CD14-positive monocyte (primary cell): ENCODE measurements around the gene SUSD1. TPM values are rescaled to one million over a fixed set of nuclear protein-coding genes. Genes with fewer than 3 reads are reported as not detected.

Experiments
- DNase-seq, 3 donors: peaks; one replicate each; pipeline ENCODE4 v3.0.0-alpha.2; 2011 to 2022
- H2AFZ ChIP-seq: 2 replicates; pipeline ENCODE4 v1.6.0; 2012; ENCODE audit warnings: mild to moderate bottlenecking, low read depth, low read length, inconsistent platforms; ENCODE audit not compliant: insufficient read depth, poor library complexity, severe bottlenecking
- H3K27ac ChIP-seq, 2 donors: 1 replicate in 1 of 2; 2 replicates in 1 of 2; pipeline ENCODE4 v1.5.1; 2012 to 2013; ENCODE audit warnings: low read length in 2 of 2, control low read depth in 1 of 2, inconsistent platforms in 1 of 2, low read depth in 1 of 2, mild to moderate bottlenecking in 1 of 2
- H3K27me3 ChIP-seq, 2 donors: one replicate each; pipeline versions ENCODE4 v1.6.0 to v1.6.1; 2011 to 2013; ENCODE audit warnings: low read length in 2 of 2; ENCODE audit not compliant: control insufficient read depth in 2 of 2, insufficient read depth in 2 of 2
- H3K36me3 ChIP-seq, 2 donors: replicated peaks in 1 of 2; 1 replicate in 1 of 2; 2 replicates in 1 of 2; pipeline versions ENCODE4 v1.5.1 to v1.6.1; 2012 to 2013; ENCODE audit warnings: low read length in 2 of 2, control low read depth in 1 of 2, inconsistent platforms in 1 of 2, mild to moderate bottlenecking in 1 of 2; ENCODE audit not compliant: insufficient read depth in 2 of 2, control insufficient read depth in 1 of 2
- H3K4me1 ChIP-seq, 2 donors: 1 replicate in 1 of 2; 2 replicates in 1 of 2; pipeline versions ENCODE4 v1.5.1 to v1.6.1; 2012 to 2013; ENCODE audit warnings: low read length in 2 of 2, control low read depth in 1 of 2, inconsistent platforms in 1 of 2, mild to moderate bottlenecking in 1 of 2, moderate library complexity in 1 of 2; ENCODE audit not compliant: insufficient read depth in 2 of 2, control insufficient read depth in 1 of 2
- H3K4me2 ChIP-seq: replicated peaks from 2 replicates; pipeline ENCODE3; 2012; ENCODE audit warnings: low read length, moderate library complexity, mild to moderate bottlenecking; ENCODE audit not compliant: poor library complexity, severe bottlenecking; ENCODE audit errors: extremely low read depth
- H3K4me3 ChIP-seq, 3 experiments: fragments of 200-600 bp in 1 of 3; sonication (generic) in 1 of 3; replicated peaks in 1 of 3; 1 replicate in 2 of 3; 2 replicates in 1 of 3; pipeline ENCODE4 v1.5.1; 2011 to 2013; ENCODE audit warnings: low read length in 3 of 3, mild to moderate bottlenecking in 3 of 3, control low read depth in 2 of 3, low read depth in 2 of 3, inconsistent platforms in 1 of 3, moderate library complexity in 1 of 3
- H3K79me2 ChIP-seq: 2 replicates; pipeline ENCODE4 v1.6.0; 2012; ENCODE audit warnings: mild to moderate bottlenecking, control low read depth, inconsistent platforms, low read length, moderate library complexity; ENCODE audit not compliant: insufficient read depth
- H3K9ac ChIP-seq: 2 replicates; pipeline ENCODE4 v1.6.0; 2017; ENCODE audit warnings: low read length, mild to moderate bottlenecking; ENCODE audit not compliant: insufficient read depth, poor library complexity, severe bottlenecking
- H3K9me3 ChIP-seq, 2 donors: replicated peaks in 1 of 2; 1 replicate in 1 of 2; 2 replicates in 1 of 2; pipeline versions ENCODE4 v1.5.1 to v1.6.1; 2012 to 2013; ENCODE audit warnings: low read length in 2 of 2, control low read depth in 1 of 2; ENCODE audit not compliant: control insufficient read depth in 1 of 2, insufficient read depth in 1 of 2
- H4K20me1 ChIP-seq: 2 replicates; pipeline ENCODE4 v1.6.0; 2012; ENCODE audit warnings: mild to moderate bottlenecking, low read length, control low read depth, moderate library complexity; ENCODE audit not compliant: insufficient read depth
- H3K27ac Mint-ChIP-seq, 7 donors: one replicate each; pipeline ENCODE4 v1.8.0; 2020; ENCODE audit warnings: mild to moderate bottlenecking in 7 of 7, mixed read lengths in 7 of 7, moderate library complexity in 6 of 7, inconsistent platforms in 2 of 7
- H3K27me3 Mint-ChIP-seq, 3 donors: one replicate each; pipeline ENCODE4 v1.8.0; 2021 to 2022; ENCODE audit warnings: low read depth in 3 of 3, mild to moderate bottlenecking in 3 of 3, mixed read lengths in 3 of 3, moderate library complexity in 3 of 3, inconsistent platforms in 1 of 3
- H3K36me3 Mint-ChIP-seq, 2 donors: one replicate each; pipeline ENCODE4 v1.8.0; 2020; ENCODE audit warnings: mixed read lengths in 2 of 2, inconsistent platforms in 1 of 2, mild to moderate bottlenecking in 1 of 2
- H3K4me1 Mint-ChIP-seq: one replicate; pipeline ENCODE4 v1.8.0; 2020; ENCODE audit warnings: mild to moderate bottlenecking, mixed read lengths
- H3K4me3 Mint-ChIP-seq, 2 donors: one replicate each; pipeline ENCODE4 v1.8.0; 2020; ENCODE audit warnings: mild to moderate bottlenecking in 2 of 2, mixed read lengths in 2 of 2, moderate library complexity in 1 of 2
- H3K9me3 Mint-ChIP-seq, 7 donors: one replicate each; pipeline ENCODE4 v1.8.0; 2020 to 2022; ENCODE audit warnings: mixed read lengths in 7 of 7, mild to moderate bottlenecking in 6 of 7, moderate library complexity in 6 of 7, inconsistent platforms in 2 of 7
- WGBS: methylation state at CpG from one replicate; pipeline ENCODE4 v1.1.5; 2013; ENCODE audit warnings: missing lambda C conversion rate; ENCODE audit not compliant: insufficient coverage; 5-methylcytosine and 5-hydroxymethylcytosine counted together
- intact Hi-C, 2 donors: fragments of 100-400 bp; cut with micrococcal nuclease; formaldehyde crosslinking; loops; one replicate each; pipeline versions ENCODE4 v1.15.0 to v1.15.1; 2023
- polyA plus RNA-seq, 3 donors: library from polyadenylated mRNA; depleted of rRNA in 1 of 3; unstranded in 2 of 3; stranded (reverse) in 1 of 3; fragments of 300-500 nt in 2 of 3; fragments of >200 nt in 1 of 3; fragmentation: Illumina TruSeq in 2 of 3; gene quantifications; 1 replicate in 2 of 3; 2 replicates in 1 of 3; pipeline ENCODE4 v1.2.3, GENCODE V29; 2012 to 2021
- TF ChIP-seq, protein P1 (sequence below): fragments of 200-600 bp; IDR thresholded peaks from one replicate; pipeline ENCODE4 v1.8.0; 2022; ENCODE audit warnings: antibody characterized with exemption, mild to moderate bottlenecking

The SUSD1 gene
- polyA plus RNA-seq, 3 donors = 29.1 to 42.3 (median 30.9) TPM

GRCh38 chr9:112054916-112055315, 120.2 kb downstream of the SUSD1 start:
- peaks cover 60 to 97% of the 10 kb centered on the region in 2 donors for H3K36me3 ChIP-seq
- H3K27me3 ChIP-seq = no peaks in the 10 kb centered on the region
- H3K27ac Mint-ChIP-seq = no peak overlapping the region
- WGBS = 100% methylated on average over 1 of the region's 4 CpGs
- no peaks in the 10 kb centered on the region for H3K4me1 ChIP-seq
- no peaks in the 10 kb centered on the region for H3K79me2 ChIP-seq
- H3K4me1 Mint-ChIP-seq = peaks cover 7% of the 10 kb centered on the region
- H3K36me3 Mint-ChIP-seq = peaks cover 80 to 96% of the 10 kb centered on the region in 2 donors
- no peak overlapping the region for H2AFZ ChIP-seq
- no peaks in the 10 kb centered on the region for H3K9me3 ChIP-seq
- H3K4me3 Mint-ChIP-seq = no peak overlapping the region
- H3K9me3 Mint-ChIP-seq = peaks cover 0 to 2% (median 0%) of the 10 kb centered on the region in 7 donors
- DNase-seq = no peak
- H3K27ac ChIP-seq = no peak overlapping the region
- no peak overlapping the region for H3K4me2 ChIP-seq
- H3K27me3 Mint-ChIP-seq = peaks cover 0 to 4% (median 0%) of the 10 kb centered on the region in 3 donors
- TF ChIP-seq, protein P1, sequence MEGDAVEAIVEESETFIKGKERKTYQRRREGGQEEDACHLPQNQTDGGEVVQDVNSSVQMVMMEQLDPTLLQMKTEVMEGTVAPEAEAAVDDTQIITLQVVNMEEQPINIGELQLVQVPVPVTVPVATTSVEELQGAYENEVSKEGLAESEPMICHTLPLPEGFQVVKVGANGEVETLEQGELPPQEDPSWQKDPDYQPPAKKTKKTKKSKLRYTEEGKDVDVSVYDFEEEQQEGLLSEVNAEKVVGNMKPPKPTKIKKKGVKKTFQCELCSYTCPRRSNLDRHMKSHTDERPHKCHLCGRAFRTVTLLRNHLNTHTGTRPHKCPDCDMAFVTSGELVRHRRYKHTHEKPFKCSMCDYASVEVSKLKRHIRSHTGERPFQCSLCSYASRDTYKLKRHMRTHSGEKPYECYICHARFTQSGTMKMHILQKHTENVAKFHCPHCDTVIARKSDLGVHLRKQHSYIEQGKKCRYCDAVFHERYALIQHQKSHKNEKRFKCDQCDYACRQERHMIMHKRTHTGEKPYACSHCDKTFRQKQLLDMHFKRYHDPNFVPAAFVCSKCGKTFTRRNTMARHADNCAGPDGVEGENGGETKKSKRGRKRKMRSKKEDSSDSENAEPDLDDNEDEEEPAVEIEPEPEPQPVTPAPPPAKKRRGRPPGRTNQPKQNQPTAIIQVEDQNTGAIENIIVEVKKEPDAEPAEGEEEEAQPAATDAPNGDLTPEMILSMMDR = no peak
- no peak overlapping the region for H3K9ac ChIP-seq
- H3K4me3 ChIP-seq = no peak overlapping the region
- intact Hi-C loops = loop anchor here in 1 of 2 donors (5.0 kb wide), 1 partner anchor 43 kb away; no protein-coding TSS in a partner anchor
- no peaks in the 10 kb centered on the region for H4K20me1 ChIP-seq

DNA sequence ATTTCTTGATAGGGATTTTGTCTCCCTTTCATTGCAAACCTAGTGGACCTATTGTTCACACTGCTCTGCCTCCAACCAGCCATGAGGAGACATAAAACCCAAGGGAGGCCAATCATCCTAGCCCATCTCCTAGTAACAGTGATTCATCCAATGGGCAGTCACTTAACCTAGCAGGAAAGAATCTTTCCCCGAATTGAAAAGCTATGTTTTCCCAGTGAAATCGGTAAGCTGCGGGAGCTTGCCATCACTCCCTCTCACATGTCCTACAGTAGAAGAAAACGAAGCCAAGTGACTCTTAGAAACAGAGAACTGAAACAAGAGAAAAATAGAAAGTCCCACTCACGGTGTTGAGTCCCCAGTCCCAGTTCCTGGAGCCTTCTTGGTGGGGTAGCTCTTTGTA, 123.3 kb downstream of the SUSD1 start:
- Histone ChIP-seq H2AFZ (no peak overlapping the region), H3K36me3 (peaks cover 46 to 97% of the 10 kb centered on the region in 2 donors), H3K4me1 (peaks cover 0 to 4% of the 10 kb centered on the region in 2 donors), H3K4me3 (no peak overlapping the region), H3K4me2 (no peak overlapping the region), H3K27me3 (no peaks in the 10 kb centered on the region), H3K9me3 (no peaks in the 10 kb centered on the region), H3K79me2 (no peaks in the 10 kb centered on the region), H3K27ac (no peak overlapping the region), H3K9ac (no peak overlapping the region), H4K20me1 (no peaks in the 10 kb centered on the region)
- WGBS = no CpG with 5 or more reads among the region's 5 CpGs
- Mint-ChIP-seq H3K4me1 (peaks cover 9% of the 10 kb centered on the region), H3K4me3 (no peak overlapping the region), H3K9me3 (peaks cover 0 to 8% (median 1%) of the 10 kb centered on the region in 7 donors), H3K36me3 (peaks cover 73 to 93% of the 10 kb centered on the region in 2 donors), H3K27me3 (peaks cover 0 to 2% (median 0%) of the 10 kb centered on the region in 3 donors), H3K27ac (peak overlapping the region in 1 of 7 donors; percentile 71)
- no peak for DNase-seq
- TF ChIP-seq, protein P1 = no peak
- intact Hi-C loops = no loop called here
